ENCODE results near the gene KRTAP10-11.
"Not testable (repeated sequence)": the region's sequence is repeated elsewhere in the genome, so short reads cannot be mapped to it uniquely, and the experiment has no call there.

KRTAP10-11 gene

DNA sequence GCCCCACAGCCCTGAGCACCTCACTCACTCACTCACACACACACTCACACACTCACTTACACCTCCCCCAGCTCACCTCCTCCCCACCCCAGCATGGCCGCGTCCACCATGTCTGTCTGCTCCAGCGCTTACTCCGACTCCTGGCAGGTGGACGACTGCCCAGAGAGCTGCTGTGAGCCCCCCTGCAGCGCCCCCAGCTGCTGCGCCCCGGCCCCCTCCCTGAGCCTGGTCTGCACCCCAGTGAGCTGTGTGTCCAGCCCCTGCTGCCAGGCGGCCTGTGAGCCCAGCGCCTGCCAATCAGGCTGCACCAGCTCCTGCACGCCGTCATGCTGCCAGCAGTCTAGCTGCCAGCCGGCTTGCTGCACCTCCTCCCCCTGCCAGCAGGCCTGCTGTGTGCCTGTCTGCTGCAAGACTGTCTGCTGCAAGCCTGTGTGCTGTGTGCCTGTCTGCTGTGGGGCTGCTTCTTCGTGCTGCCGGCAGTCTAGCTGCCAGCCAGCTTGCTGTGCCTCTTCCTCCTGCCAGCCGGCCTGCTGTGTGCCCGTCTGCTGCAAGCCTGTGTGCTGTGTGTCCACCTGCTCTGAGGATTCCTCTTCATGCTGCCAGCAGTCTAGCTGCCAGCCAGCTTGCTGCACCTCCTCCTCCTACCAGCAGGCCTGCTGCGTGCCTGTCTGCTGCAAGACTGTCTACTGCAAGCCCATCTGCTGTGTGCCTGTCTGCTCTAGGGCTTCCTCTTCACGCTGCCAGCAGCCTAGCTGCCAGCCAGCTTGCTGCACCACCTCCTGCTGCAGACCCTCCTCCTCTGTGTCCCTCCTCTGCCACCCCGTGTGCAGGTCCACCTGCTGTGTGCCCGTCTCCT lies at the start of gene KRTAP10-11:
KRTAP10-11 (plus strand) TSS at position 49 of the 856 bp plus-strand sequence; CDS start at position 94, 45 bp downstream.
- not testable (repeated sequence) for DNase-seq

DNA sequence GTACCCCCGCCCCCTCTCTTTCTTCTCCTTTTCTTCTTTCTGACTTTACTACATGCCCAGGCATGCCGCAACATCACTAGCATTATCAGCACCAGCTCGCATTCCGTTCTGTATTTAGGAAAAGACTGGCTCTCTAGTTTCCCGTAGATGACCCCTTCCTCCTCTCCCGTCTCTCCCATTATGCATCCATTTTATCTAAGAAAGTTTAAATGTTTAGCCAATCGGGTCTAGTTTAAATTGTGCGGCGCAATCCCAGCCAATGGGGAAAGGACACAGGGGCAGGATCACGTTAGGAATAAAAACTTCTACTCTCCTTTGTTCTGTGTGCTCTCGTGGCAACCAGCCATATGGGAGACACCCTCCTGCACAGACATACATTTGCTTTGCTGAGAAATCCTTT lies 48.2 kb upstream of the KRTAP10-11 start:
- DNase-seq, result no peak

- no peak for DNase-seq
Measured at GRCh38 chr21:44599264-44600029, 46.8 kb upstream of the KRTAP10-11 start.

DNA sequence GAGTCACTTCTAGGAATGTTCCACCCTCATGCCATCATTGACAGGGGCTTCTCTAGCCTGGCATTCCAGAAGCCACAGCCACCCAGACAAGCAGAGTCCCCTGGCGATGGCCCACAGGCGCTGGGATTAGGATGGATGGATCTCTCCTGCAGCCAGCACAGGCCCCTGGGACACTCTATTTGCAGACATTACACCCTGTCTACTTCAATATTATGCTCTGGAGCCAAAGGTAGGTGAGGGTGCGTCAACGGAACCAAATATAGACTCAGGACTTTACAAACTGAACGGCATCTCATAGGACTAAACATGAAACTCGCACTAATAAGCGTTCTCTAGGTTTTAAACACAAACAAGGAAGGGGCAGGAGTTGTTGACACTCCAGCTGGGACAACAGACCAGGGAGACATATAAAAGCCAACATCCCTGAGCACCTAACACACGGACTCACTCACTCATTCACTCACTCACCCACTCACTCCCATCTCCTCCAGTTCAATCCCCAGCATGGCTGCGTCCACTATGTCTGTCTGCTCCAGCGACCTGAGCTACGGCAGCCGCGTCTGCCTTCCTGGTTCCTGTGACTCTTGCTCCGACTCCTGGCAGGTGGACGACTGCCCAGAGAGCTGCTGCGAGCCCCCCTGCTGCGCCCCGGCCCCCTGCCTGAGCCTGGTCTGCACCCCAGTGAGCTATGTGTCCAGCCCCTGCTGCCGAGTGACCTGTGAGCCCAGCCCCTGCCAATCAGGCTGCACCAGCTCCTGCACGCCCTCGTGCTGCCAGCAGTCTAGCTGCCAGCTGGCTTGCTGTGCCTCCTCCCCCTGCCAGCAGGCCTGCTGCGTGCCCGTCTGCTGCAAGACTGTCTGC lies 45.9 kb upstream of the KRTAP10-11 start, which contains the start of gene KRTAP10-7:
KRTAP10-7 (plus strand) TSS at position 480 of the 861 bp plus-strand sequence; CDS start at position 505, 25 bp downstream.
- not testable (repeated sequence) for DNase-seq

DNA sequence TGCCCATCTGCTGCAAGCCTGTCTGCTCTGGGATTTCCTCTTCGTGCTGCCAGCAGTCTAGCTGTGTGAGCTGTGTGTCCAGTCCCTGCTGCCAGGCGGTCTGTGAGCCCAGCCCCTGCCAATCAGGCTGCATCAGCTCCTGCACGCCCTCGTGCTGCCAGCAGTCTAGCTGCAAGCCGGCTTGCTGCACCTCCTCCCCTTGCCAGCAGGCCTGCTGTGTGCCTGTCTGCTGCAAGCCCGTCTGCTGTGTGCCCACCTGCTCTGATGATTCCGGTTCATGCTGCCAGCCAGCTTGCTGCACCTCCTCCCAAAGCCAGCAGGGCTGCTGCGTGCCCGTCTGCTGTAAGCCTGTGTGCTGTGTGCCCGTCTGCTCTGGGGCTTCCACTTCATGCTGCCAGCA lies 45.1 kb upstream of the KRTAP10-11 start:
- not testable (repeated sequence) for DNase-seq

GRCh38 chr21:44601596-44602462 lies 44.4 kb upstream of the KRTAP10-11 start:
- DNase-seq, result no peak

DNA sequence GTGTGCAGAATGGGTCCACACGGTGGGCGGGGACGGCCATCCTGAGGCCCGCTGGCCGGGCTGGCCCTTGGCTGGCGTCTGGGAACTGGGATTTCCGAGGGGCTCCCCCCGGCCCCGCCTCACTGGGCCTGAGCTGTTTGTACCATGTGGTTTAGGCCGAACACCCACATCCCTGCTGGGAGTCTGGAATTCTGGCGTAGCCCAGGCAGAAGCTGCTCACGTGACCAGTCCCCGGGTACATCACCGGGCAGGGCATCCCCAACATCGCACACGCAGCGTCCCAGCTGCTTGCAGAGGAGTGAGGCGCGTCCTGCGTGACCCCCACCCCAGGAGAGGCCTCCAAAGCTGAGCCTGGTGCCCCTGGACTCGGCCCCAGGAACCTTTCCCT lies 43.8 kb upstream of the KRTAP10-11 start:
- DNase-seq, result no peak

GRCh38 chr21:44603109-44603875 lies 42.9 kb upstream of the KRTAP10-11 start:
- DNase-seq, result no peak

DNA sequence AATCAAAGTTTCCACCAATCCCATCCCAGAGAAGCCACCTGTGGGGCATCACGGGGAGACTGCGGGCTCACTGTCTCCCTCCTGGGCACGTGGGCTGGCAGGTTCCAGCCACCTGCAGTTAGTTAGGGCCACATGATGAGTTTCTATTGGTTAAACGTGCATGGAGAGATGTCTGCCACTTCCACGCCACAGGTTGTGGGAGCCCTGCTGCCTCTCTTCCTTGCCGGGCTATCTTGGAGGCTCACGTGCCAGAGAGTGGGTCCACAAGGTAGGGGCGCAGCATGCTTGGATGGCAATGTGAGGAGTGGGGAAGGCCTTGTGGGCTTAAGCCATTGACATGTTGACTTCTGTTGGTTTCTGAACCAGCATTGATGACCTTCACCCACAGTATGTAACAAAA lies 42.3 kb upstream of the KRTAP10-11 start:
- no peak for DNase-seq

GRCh38 chr21:44606495-44606894 lies 39.7 kb upstream of the KRTAP10-11 start:
- no peak for DNase-seq

DNA sequence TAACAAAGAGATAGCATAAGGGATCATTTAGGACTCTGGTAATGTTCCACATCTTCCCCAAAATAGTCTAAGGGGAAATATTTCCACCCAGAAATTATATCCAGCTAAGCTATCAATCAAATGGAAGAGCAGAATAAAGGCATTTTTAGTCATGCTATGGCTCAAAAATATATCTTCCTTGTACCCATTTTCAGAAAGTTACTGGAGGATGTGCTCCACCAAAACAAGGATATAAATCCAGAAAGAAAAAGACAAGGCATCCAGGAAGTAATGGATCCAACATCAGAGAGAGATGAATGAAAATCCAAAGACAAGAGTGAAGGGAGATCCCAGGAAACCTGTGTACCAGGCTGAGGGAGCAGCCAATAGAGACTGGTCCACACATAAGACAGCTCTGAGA lies 37.0 kb upstream of the KRTAP10-11 start:
- DNase-seq, result no peak

GRCh38 chr21:44610157-44610843 lies 35.9 kb upstream of the KRTAP10-11 start:
- not testable (repeated sequence) for DNase-seq

GRCh38 chr21:44611551-44611950 lies 34.7 kb upstream of the KRTAP10-11 start:
- DNase-seq, result no peak

DNA sequence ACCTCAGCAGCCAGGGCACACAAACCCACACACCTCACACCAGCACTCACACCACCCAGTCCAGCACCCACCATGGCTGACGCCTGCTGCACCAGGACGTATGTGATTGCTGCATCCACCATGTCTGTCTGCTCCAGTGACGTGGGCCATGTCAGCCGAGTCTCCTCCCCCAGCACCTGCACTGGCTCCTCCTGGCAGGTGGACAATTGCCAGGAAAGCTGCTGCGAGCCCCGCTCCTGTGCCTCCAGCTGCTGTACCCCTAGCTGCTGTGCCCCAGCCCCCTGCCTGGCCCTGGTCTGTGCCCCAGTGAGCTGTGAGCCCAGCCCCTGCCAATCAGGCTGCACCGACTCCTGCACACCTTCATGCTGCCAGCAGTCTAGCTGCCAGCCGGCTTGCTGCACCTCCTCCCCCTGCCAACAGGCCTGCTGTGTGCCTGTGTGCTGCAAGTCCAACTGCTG lies 34.2 kb upstream of the KRTAP10-11 start, which contains the start of gene KRTAP10-8:
KRTAP10-8 (plus strand) TSS at position 51 of the 458 bp plus-strand sequence; CDS start at position 73, 22 bp downstream.
- no peak for DNase-seq

GRCh38 chr21:44612669-44613229 lies 33.5 kb upstream of the KRTAP10-11 start:
- DNase-seq, result no peak

DNA sequence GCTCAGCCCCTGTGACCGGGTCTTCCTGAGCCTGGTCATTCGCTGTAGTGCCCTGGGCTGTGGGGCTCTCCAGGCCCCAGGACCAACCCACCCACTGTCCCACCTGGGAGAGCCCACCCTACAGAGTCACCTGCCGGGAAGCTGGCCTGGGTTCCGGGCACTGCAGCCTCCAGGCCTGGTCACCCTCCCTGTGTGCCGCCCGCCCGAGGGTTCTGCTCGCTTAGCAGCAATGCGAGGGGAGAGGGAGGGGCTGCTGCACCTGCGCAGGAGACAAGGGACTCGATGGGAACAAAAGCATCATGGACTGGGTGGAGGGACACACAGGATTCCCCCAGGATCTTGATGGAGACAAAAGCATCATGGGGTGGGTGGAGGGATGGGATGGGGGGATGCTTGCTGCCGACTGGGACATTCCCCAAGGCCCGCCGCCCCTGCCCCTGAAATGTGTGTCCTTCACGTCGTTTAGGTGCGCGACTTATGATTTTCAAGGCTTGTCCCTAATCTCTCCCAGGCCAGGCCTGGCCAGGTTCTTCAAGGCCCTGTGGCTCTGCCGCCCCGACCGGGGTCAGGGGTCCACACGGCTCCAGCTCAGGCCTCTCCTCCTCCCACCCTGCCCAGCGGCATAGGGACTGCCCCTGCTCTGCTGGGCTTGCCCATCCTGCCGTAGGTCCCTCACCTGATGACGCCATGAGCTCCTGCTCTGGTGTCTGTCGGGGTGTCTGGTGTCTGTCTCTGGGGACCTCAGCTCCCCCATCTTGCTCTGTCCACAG lies 32.6 kb upstream of the KRTAP10-11 start:
- DNase-seq, result no peak

GRCh38 chr21:44614161-44614631 lies 32.0 kb upstream of the KRTAP10-11 start:
- no peak for DNase-seq

- no peak for DNase-seq
Measured at GRCh38 chr21:44614961-44615391, 31.2 kb upstream of the KRTAP10-11 start.

DNA sequence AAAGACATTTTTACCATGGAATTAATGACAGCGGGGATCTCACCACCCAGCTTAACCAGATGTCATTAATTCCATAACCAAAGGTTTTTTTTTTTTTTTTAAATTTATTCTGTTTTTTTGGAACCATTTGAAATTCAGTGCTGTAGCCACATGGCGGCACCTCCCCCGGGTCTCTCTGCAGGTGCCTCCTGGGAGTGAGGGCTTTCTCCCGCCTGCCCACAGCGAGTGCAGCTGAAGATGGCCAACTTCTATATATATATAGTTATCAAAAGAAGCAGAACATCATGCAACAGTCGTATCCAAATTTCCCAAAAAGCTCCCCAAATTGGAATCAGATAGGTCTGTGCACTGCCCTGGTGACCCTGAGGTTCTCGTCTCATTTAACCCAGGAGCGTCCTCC lies 30.7 kb upstream of the KRTAP10-11 start:
- no peak for DNase-seq
